Suprapubic skin (tissue), 4 donors: ENCODE measurements around the gene DISC1.

Source experiments
- POLR2A ChIP-seq, 2 donors: fragments of 450-650 bp; IDR thresholded peaks; one replicate each; pipeline ENCODE4 v1.6.1; 2017; ENCODE audit warnings: antibody characterized with exemption in 2 of 2, mild to moderate bottlenecking in 2 of 2, moderate library complexity in 2 of 2
- POLR2AphosphoS5 ChIP-seq, 3 donors: sonication (generic); formaldehyde crosslinking; IDR thresholded peaks; one replicate each; pipeline ENCODE4 v1.6.1; 2017; ENCODE audit warnings: antibody characterized with exemption in 3 of 3

DNA sequence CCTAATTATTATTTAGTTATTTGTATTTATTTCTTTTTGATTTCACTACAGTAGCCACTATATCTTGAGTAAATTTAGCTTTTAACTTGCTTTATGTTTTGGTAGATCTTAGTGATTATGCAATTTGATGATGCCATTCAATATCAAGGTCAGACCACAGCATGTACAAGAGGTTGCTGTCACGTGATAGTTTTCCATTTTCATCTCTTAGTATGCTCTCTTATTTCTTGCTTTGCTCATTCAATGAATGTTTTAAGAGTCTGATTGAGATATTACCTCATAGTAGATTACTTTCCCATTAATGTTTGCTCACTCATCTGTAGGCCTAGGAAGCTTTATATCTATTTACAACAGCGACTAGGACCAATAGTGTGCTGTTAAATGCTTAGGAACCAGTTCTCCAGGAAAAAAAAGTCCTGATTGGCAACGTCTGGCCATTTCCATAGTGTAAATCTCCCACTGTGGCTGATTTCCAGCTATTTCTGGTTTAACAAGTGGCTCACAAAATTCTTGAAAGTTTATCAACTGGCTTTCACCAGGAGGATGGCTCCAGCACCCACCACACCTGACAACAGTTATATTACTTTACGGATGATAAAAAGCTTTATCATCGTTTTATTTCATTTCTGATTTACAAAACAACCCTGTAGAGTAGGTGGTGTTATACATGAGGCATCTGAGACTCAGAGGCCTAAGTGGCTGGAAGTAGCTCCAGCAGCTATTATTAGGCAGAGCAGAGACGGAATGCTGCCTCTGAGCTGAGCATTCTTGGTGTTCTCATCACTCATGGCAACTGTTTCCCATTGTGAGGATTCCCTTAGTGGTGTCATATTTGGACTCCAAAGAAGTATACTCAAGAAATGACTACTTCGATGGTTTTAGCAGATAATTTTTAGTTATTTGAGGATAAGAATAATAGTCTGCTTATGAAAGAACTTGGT lies 235.2 kb downstream of the DISC1 start:
- TF ChIP-seq POLR2AphosphoS5 (IDR thresholded peaks at IDR 0.05): no peak
- TF ChIP-seq POLR2A (IDR thresholded peaks at IDR 0.05): no peak
